Smooth muscle cell (in vitro differentiated cells): ENCODE measurements around the gene VAX1. TPM values are rescaled to one million over a fixed set of nuclear protein-coding genes. Genes with fewer than 3 reads are reported as not detected.

Experiments
- DNase-seq: peaks from one replicate; lab custom pipeline; 2025; ENCODE audit not compliant: unreplicated experiment; lab: John Stamatoyannopoulos, UW
- H2AFZ ChIP-seq: fragments of 200-600 bp; sonication (generic); 2 replicates; pipeline ENCODE4 v1.6.0; 2016; ENCODE audit warnings: antibody characterized with exemption, low read depth, mild to moderate bottlenecking
- H3F3A ChIP-seq: fragments of 200-600 bp; sonication (generic); 2 replicates; pipeline ENCODE4 v1.6.0; 2017; ENCODE audit warnings: antibody characterized with exemption, low read depth
- H3K27ac ChIP-seq: fragments of 200-600 bp; sonication (generic); 2 replicates; pipeline ENCODE4 v1.5.1; 2016; ENCODE audit warnings: low read depth, mild to moderate bottlenecking
- H3K27me3 ChIP-seq: fragments of 200-600 bp; sonication (generic); 2 replicates; pipeline ENCODE4 v1.6.1; 2016; ENCODE audit warnings: low read depth, mild to moderate bottlenecking
- H3K36me3 ChIP-seq: fragments of 200-600 bp; sonication (generic); 2 replicates; pipeline ENCODE4 v1.5.1; 2016; ENCODE audit warnings: low read depth
- H3K4me1 ChIP-seq: fragments of 200-600 bp; sonication (generic); 2 replicates; pipeline ENCODE4 v1.5.1; 2016; ENCODE audit warnings: low read depth
- H3K4me2 ChIP-seq: fragments of 200-600 bp; sonication (generic); 2 replicates; pipeline ENCODE4 v1.6.0; 2016; ENCODE audit warnings: mild to moderate bottlenecking
- H3K4me3 ChIP-seq: fragments of 200-600 bp; sonication (generic); 2 replicates; pipeline ENCODE4 v1.5.1; 2016; ENCODE audit warnings: mild to moderate bottlenecking
- H3K79me2 ChIP-seq: fragments of 200-600 bp; sonication (generic); 2 replicates; pipeline ENCODE4 v1.6.0; 2016; ENCODE audit warnings: low read depth, mild to moderate bottlenecking
- H3K9ac ChIP-seq: fragments of 200-600 bp; sonication (generic); 2 replicates; pipeline ENCODE4 v1.6.0; 2016; ENCODE audit warnings: low read depth
- H3K9me3 ChIP-seq: fragments of 200-600 bp; sonication (generic); replicated peaks from 2 replicates; pipeline ENCODE4 v1.5.1; 2016; ENCODE audit warnings: low read depth
- H4K20me1 ChIP-seq: fragments of 200-600 bp; sonication (generic); 2 replicates; pipeline ENCODE4 v1.6.0; 2016; ENCODE audit warnings: low read depth
- CTCF ChIP-seq: fragments of 200-600 bp; sonication (generic); IDR thresholded peaks from 2 replicates; pipeline ENCODE4 v1.5.1; 2017; ENCODE audit warnings: borderline replicate concordance, mild to moderate bottlenecking, antibody characterized with exemption; ENCODE audit not compliant: insufficient read depth, poor library complexity, severe bottlenecking
- WGBS: methylation state at CpG from one replicate; pipeline ENCODE4 v1.1.7; 2016; ENCODE audit warnings: low lambda C conversion rate; 5-methylcytosine and 5-hydroxymethylcytosine counted together
- polyA plus RNA-seq: library from polyadenylated mRNA; unstranded; fragments of >200 nt; fragmentation: Nextera tagmentation; extraction: Ambion mirVana; gene quantifications from 2 replicates; pipeline ENCODE4 v1.2.1, GENCODE V29; 2016
- total RNA-seq: library from RNA; depleted of rRNA; stranded (reverse); fragments of >200 nt; gene quantifications from 2 replicates; pipeline ENCODE4 v1.2.3, GENCODE V29; 2014

VAX1 gene
- total and polyA plus RNA-seq, 2 experiments from 2014 or later = not detected

GRCh38 chr10:117175215-117175900 lies 37.3 kb upstream of the VAX1 start:
- H3K4me2 ChIP-seq = peak overlapping the region; percentile 85
- no peak for DNase-seq
- peak overlapping the region; percentile 53 for H3K4me3 ChIP-seq
- no peak overlapping the region for H3K27ac ChIP-seq
- no peak for TF ChIP-seq CTCF
- 5% methylated on average over 46 of the region's 46 CpGs for WGBS
- no peaks in the 10 kb centered on the region for H3K79me2 ChIP-seq
- H2AFZ ChIP-seq = peak overlapping the region; percentile 76
- no peaks in the 10 kb centered on the region for H3K36me3 ChIP-seq
- no peaks in the 10 kb centered on the region for H3F3A ChIP-seq
- no peak overlapping the region for H3K9ac ChIP-seq
- H3K4me1 ChIP-seq = peaks cover 7% of the 10 kb centered on the region
- H3K9me3 ChIP-seq = no peaks in the 10 kb centered on the region
- peaks cover 75% of the 10 kb centered on the region for H3K27me3 ChIP-seq
- H4K20me1 ChIP-seq = no peaks in the 10 kb centered on the region

GRCh38 chr10:117174439-117175214 lies 36.6 kb upstream of the VAX1 start:
- Histone ChIP-seq H3F3A (no peaks in the 10 kb centered on the region), H4K20me1 (no peaks in the 10 kb centered on the region), H2AFZ (peak overlapping the region; percentile 76), H3K4me1 (peaks cover 7% of the 10 kb centered on the region), H3K9me3 (no peaks in the 10 kb centered on the region), H3K4me3 (peak overlapping the region; percentile 53), H3K9ac (no peak overlapping the region), H3K27me3 (peaks cover 75% of the 10 kb centered on the region), H3K79me2 (no peaks in the 10 kb centered on the region), H3K4me2 (peak overlapping the region; percentile 85), H3K27ac (no peak overlapping the region), H3K36me3 (no peaks in the 10 kb centered on the region)
- TF ChIP-seq CTCF = peak; percentile 81
- DNase-seq = peak; percentile 34
- 15% methylated on average over 16 of the region's 16 CpGs for WGBS

GRCh38 chr10:117170244-117170643 lies 32.2 kb upstream of the VAX1 start:
- TF ChIP-seq CTCF = no peak
- Histone ChIP-seq H3K36me3 (no peaks in the 10 kb centered on the region), H3K9ac (no peak overlapping the region), H2AFZ (no peak overlapping the region), H3K27ac (no peak overlapping the region), H3F3A (no peaks in the 10 kb centered on the region), H3K4me2 (no peak overlapping the region), H3K4me1 (peaks cover 5% of the 10 kb centered on the region), H3K4me3 (no peak overlapping the region), H3K79me2 (no peaks in the 10 kb centered on the region), H3K9me3 (no peaks in the 10 kb centered on the region), H4K20me1 (no peaks in the 10 kb centered on the region), H3K27me3 (peaks cover 96% of the 10 kb centered on the region)
- DNase-seq = no peak
- WGBS = 22% methylated on average over 6 of the region's 6 CpGs

- Histone ChIP-seq H3K9ac (no peak overlapping the region), H3K27me3 (peaks cover 100% of the 10 kb centered on the region), H4K20me1 (no peaks in the 10 kb centered on the region), H3K79me2 (no peaks in the 10 kb centered on the region), H3K4me1 (peaks cover 5% of the 10 kb centered on the region), H3K27ac (no peak overlapping the region), H3K4me2 (no peak overlapping the region), H3K4me3 (no peak overlapping the region), H2AFZ (no peak overlapping the region), H3F3A (no peaks in the 10 kb centered on the region), H3K36me3 (no peaks in the 10 kb centered on the region), H3K9me3 (no peaks in the 10 kb centered on the region)
- WGBS = 62% methylated on average over 2 of the region's 2 CpGs
- DNase-seq = no peak
- TF ChIP-seq CTCF = no peak
Measured at GRCh38 chr10:117169480-117169879, 31.4 kb upstream of the VAX1 start.
